CD14-positive monocyte (primary cell): Measurements from ENCODE around the gene WNT3. TPM values are rescaled to one million over a fixed set of nuclear protein-coding genes. Genes with fewer than 3 reads are reported as not detected.

ENCODE experiments used
- DNase-seq, 3 donors: peaks; one replicate each; pipeline ENCODE4 v3.0.0-alpha.2; 2011 to 2022
- H2AFZ ChIP-seq: 2 replicates; pipeline ENCODE4 v1.6.0; 2012; ENCODE audit warnings: mild to moderate bottlenecking, low read depth, low read length, inconsistent platforms; ENCODE audit not compliant: insufficient read depth, poor library complexity, severe bottlenecking
- H3K27ac ChIP-seq, 2 donors: 1 replicate in 1 of 2; 2 replicates in 1 of 2; pipeline ENCODE4 v1.5.1; 2012 to 2013; ENCODE audit warnings: low read length in 2 of 2, control low read depth in 1 of 2, inconsistent platforms in 1 of 2, low read depth in 1 of 2, mild to moderate bottlenecking in 1 of 2
- H3K27me3 ChIP-seq, 2 donors: one replicate each; pipeline versions ENCODE4 v1.6.0 to v1.6.1; 2011 to 2013; ENCODE audit warnings: low read length in 2 of 2; ENCODE audit not compliant: control insufficient read depth in 2 of 2, insufficient read depth in 2 of 2
- H3K36me3 ChIP-seq, 2 donors: replicated peaks in 1 of 2; 1 replicate in 1 of 2; 2 replicates in 1 of 2; pipeline versions ENCODE4 v1.5.1 to v1.6.1; 2012 to 2013; ENCODE audit warnings: low read length in 2 of 2, control low read depth in 1 of 2, inconsistent platforms in 1 of 2, mild to moderate bottlenecking in 1 of 2; ENCODE audit not compliant: insufficient read depth in 2 of 2, control insufficient read depth in 1 of 2
- H3K4me1 ChIP-seq, 2 donors: 1 replicate in 1 of 2; 2 replicates in 1 of 2; pipeline versions ENCODE4 v1.5.1 to v1.6.1; 2012 to 2013; ENCODE audit warnings: low read length in 2 of 2, control low read depth in 1 of 2, inconsistent platforms in 1 of 2, mild to moderate bottlenecking in 1 of 2, moderate library complexity in 1 of 2; ENCODE audit not compliant: insufficient read depth in 2 of 2, control insufficient read depth in 1 of 2
- H3K4me2 ChIP-seq: replicated peaks from 2 replicates; pipeline ENCODE3; 2012; ENCODE audit warnings: low read length, moderate library complexity, mild to moderate bottlenecking; ENCODE audit not compliant: poor library complexity, severe bottlenecking; ENCODE audit errors: extremely low read depth
- H3K4me3 ChIP-seq, 3 experiments: fragments of 200-600 bp in 1 of 3; sonication (generic) in 1 of 3; replicated peaks in 1 of 3; 1 replicate in 2 of 3; 2 replicates in 1 of 3; pipeline ENCODE4 v1.5.1; 2011 to 2013; ENCODE audit warnings: low read length in 3 of 3, mild to moderate bottlenecking in 3 of 3, control low read depth in 2 of 3, low read depth in 2 of 3, inconsistent platforms in 1 of 3, moderate library complexity in 1 of 3
- H3K79me2 ChIP-seq: 2 replicates; pipeline ENCODE4 v1.6.0; 2012; ENCODE audit warnings: mild to moderate bottlenecking, control low read depth, inconsistent platforms, low read length, moderate library complexity; ENCODE audit not compliant: insufficient read depth
- H3K9ac ChIP-seq: 2 replicates; pipeline ENCODE4 v1.6.0; 2017; ENCODE audit warnings: low read length, mild to moderate bottlenecking; ENCODE audit not compliant: insufficient read depth, poor library complexity, severe bottlenecking
- H3K9me3 ChIP-seq, 2 donors: replicated peaks in 1 of 2; 1 replicate in 1 of 2; 2 replicates in 1 of 2; pipeline versions ENCODE4 v1.5.1 to v1.6.1; 2012 to 2013; ENCODE audit warnings: low read length in 2 of 2, control low read depth in 1 of 2; ENCODE audit not compliant: control insufficient read depth in 1 of 2, insufficient read depth in 1 of 2
- H4K20me1 ChIP-seq: 2 replicates; pipeline ENCODE4 v1.6.0; 2012; ENCODE audit warnings: mild to moderate bottlenecking, low read length, control low read depth, moderate library complexity; ENCODE audit not compliant: insufficient read depth
- H3K27ac Mint-ChIP-seq, 7 donors: one replicate each; pipeline ENCODE4 v1.8.0; 2020; ENCODE audit warnings: mild to moderate bottlenecking in 7 of 7, mixed read lengths in 7 of 7, moderate library complexity in 6 of 7, inconsistent platforms in 2 of 7
- H3K27me3 Mint-ChIP-seq, 3 donors: one replicate each; pipeline ENCODE4 v1.8.0; 2021 to 2022; ENCODE audit warnings: low read depth in 3 of 3, mild to moderate bottlenecking in 3 of 3, mixed read lengths in 3 of 3, moderate library complexity in 3 of 3, inconsistent platforms in 1 of 3
- H3K36me3 Mint-ChIP-seq, 2 donors: one replicate each; pipeline ENCODE4 v1.8.0; 2020; ENCODE audit warnings: mixed read lengths in 2 of 2, inconsistent platforms in 1 of 2, mild to moderate bottlenecking in 1 of 2
- H3K4me1 Mint-ChIP-seq: one replicate; pipeline ENCODE4 v1.8.0; 2020; ENCODE audit warnings: mild to moderate bottlenecking, mixed read lengths
- H3K4me3 Mint-ChIP-seq, 2 donors: one replicate each; pipeline ENCODE4 v1.8.0; 2020; ENCODE audit warnings: mild to moderate bottlenecking in 2 of 2, mixed read lengths in 2 of 2, moderate library complexity in 1 of 2
- H3K9me3 Mint-ChIP-seq, 7 donors: one replicate each; pipeline ENCODE4 v1.8.0; 2020 to 2022; ENCODE audit warnings: mixed read lengths in 7 of 7, mild to moderate bottlenecking in 6 of 7, moderate library complexity in 6 of 7, inconsistent platforms in 2 of 7
- CTCF ChIP-seq: fragments of 200-600 bp; IDR thresholded peaks from one replicate; pipeline ENCODE4 v1.8.0; 2022; ENCODE audit warnings: antibody characterized with exemption, mild to moderate bottlenecking
- WGBS: methylation state at CpG from one replicate; pipeline ENCODE4 v1.1.5; 2013; ENCODE audit warnings: missing lambda C conversion rate; ENCODE audit not compliant: insufficient coverage; 5-methylcytosine and 5-hydroxymethylcytosine counted together
- intact Hi-C, 2 donors: fragments of 100-400 bp; cut with micrococcal nuclease; formaldehyde crosslinking; loops; one replicate each; pipeline versions ENCODE4 v1.15.0 to v1.15.1; 2023
- polyA plus RNA-seq, 3 donors: library from polyadenylated mRNA; depleted of rRNA in 1 of 3; unstranded in 2 of 3; stranded (reverse) in 1 of 3; fragments of 300-500 nt in 2 of 3; fragments of >200 nt in 1 of 3; fragmentation: Illumina TruSeq in 2 of 3; gene quantifications; 1 replicate in 2 of 3; 2 replicates in 1 of 3; pipeline ENCODE4 v1.2.3, GENCODE V29; 2012 to 2021

The WNT3 gene
- polyA plus RNA-seq, 3 donors, result 0.01 TPM; not detected in 2

GRCh38 chr17:46737326-46737725, 81.2 kb downstream of the WNT3 start:
- H3K27me3 ChIP-seq, result no peaks in the 10 kb centered on the region
- Mint-ChIP-seq H3K4me1 (peaks cover 2% of the 10 kb centered on the region), H3K27me3 (no peaks in the 10 kb centered on the region), H3K36me3 (peaks cover 43 to 71% of the 10 kb centered on the region in 2 donors), H3K9me3 (no peaks in the 10 kb centered on the region), H3K4me3 (no peak overlapping the region), H3K27ac (peak overlapping the region in 2 of 7 donors; percentile 10 to 18)
- H3K36me3 ChIP-seq, result peaks cover 29 to 68% of the 10 kb centered on the region in 2 donors
- no peaks in the 10 kb centered on the region for H3K9me3 ChIP-seq
- 79% methylated on average over 3 of the region's 4 CpGs for WGBS
- no peaks in the 10 kb centered on the region for H3K4me1 ChIP-seq
- intact Hi-C loops, result no loop called here
- H3K4me3 ChIP-seq, result no peak overlapping the region
- H3K9ac ChIP-seq, result no peak overlapping the region
- no peak overlapping the region for H2AFZ ChIP-seq
- no peak overlapping the region for H3K4me2 ChIP-seq
- H4K20me1 ChIP-seq, result no peaks in the 10 kb centered on the region
- no peak for DNase-seq
- H3K79me2 ChIP-seq, result no peaks in the 10 kb centered on the region
- TF ChIP-seq CTCF, result no peak
- no peak overlapping the region for H3K27ac ChIP-seq

DNA sequence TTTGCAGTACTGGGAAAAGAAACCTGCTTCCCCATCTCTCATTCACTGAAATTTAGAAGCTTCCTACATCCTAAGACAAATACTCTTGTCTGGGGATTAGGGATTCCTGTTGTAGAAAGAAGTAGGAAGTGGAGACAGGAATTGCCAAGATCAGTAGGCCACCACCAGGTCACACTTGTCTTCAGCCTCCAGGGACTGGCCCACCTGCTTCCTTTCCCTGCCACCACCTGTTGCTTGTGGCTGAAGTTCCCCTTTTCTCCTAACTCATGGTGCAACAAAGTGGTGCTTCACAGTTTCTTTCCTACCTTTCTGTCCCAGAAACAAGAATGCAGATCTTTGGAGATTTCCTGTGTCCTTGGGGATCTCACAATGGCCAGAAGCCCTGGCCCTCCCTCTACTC, 82.4 kb downstream of the WNT3 start:
- intact Hi-C loops, result no loop called here
- Histone ChIP-seq H3K79me2 (no peaks in the 10 kb centered on the region), H3K9me3 (no peaks in the 10 kb centered on the region), H3K4me2 (no peak overlapping the region), H3K27me3 (no peaks in the 10 kb centered on the region), H3K36me3 (peaks cover 30 to 67% of the 10 kb centered on the region in 2 donors), H2AFZ (no peak overlapping the region), H3K27ac (no peak overlapping the region), H3K9ac (no peak overlapping the region), H3K4me1 (no peaks in the 10 kb centered on the region), H4K20me1 (no peaks in the 10 kb centered on the region), H3K4me3 (no peak overlapping the region)
- Mint-ChIP-seq H3K4me1 (peaks cover 2% of the 10 kb centered on the region), H3K4me3 (no peak overlapping the region), H3K36me3 (peaks cover 43 to 68% of the 10 kb centered on the region in 2 donors), H3K9me3 (no peaks in the 10 kb centered on the region), H3K27ac (peak overlapping the region in 2 of 7 donors; percentile 20 to 30), H3K27me3 (no peaks in the 10 kb centered on the region)
- no peak for TF ChIP-seq CTCF
- no peak for DNase-seq
